Measurements from ENCODE around the gene SIPA1L3. TPM values are rescaled to one million over a fixed set of nuclear protein-coding genes. Genes with fewer than 3 reads are reported as not detected.

Gene SIPA1L3
- total RNA-seq, 1 experiment from 2014 or later: 36.0 TPM

GRCh38 chr19:38248421-38248820 is 341.4 kb downstream of the SIPA1L3 start:
- CTCF ChIA-PET: interaction anchor here (1.0 kb wide), 1 partner anchor 17 kb away, joined by 3 read pairs; no protein-coding TSS in a partner anchor
- TF ChIP-seq CTCF (IDR thresholded peaks at IDR 0.05; ENCODE audit: unreplicated experiment): no peak
- DNase-seq (ENCODE audit: unreplicated experiment): no peak
- POLR2A ChIA-PET: interaction anchor here (0.7 kb wide), 1 partner anchor 16 kb away, joined by 4 read pairs; the partner anchor contains the start of gene SPINT2
- Mint-ChIP-seq H3K4me3 (ENCODE audit: unreplicated experiment) (no peak overlapping the region), H3K9me3 (ENCODE audit: unreplicated experiment) (no peaks in the 10 kb centered on the region), H3K4me1 (ENCODE audit: insufficient read depth, unreplicated experiment) (peaks cover 27% of the 10 kb centered on the region), H3K27ac (ENCODE audit: low read depth, unreplicated experiment) (no peak overlapping the region), H3K27me3 (ENCODE audit: insufficient read depth, unreplicated experiment) (no peaks in the 10 kb centered on the region), H3K36me3 (ENCODE audit: insufficient read depth, unreplicated experiment) (no peaks in the 10 kb centered on the region)
- no TSS peak for BruUV-seq (replicated peaks)
- intact Hi-C loops (cut with micrococcal nuclease): loop anchor here (10.0 kb wide), 1 partner anchor 156 kb away; the partner anchor contains the start of gene FAM98C

GRCh38 chr19:38250428-38250820 is 343.4 kb downstream of the SIPA1L3 start:
- POLR2A ChIA-PET: interaction anchor here (1.1 to 1.5 kb wide), 2 partner anchors 14 to 15 kb away, joined by 3 to 5 read pairs; partner anchors contain the start of gene SPINT2
- intact Hi-C loops (cut with micrococcal nuclease): no loop called here
- no peaks in the 10 kb centered on the region for H3K27me3 Mint-ChIP-seq (ENCODE audit: insufficient read depth, unreplicated experiment)
- no peak for TF ChIP-seq CTCF (IDR thresholded peaks at IDR 0.05; ENCODE audit: unreplicated experiment)
- no peak for DNase-seq (ENCODE audit: unreplicated experiment)
- H3K36me3 Mint-ChIP-seq (ENCODE audit: insufficient read depth, unreplicated experiment): no peaks in the 10 kb centered on the region
- H3K4me3 Mint-ChIP-seq (ENCODE audit: unreplicated experiment): no peak overlapping the region
- H3K4me1 Mint-ChIP-seq (ENCODE audit: insufficient read depth, unreplicated experiment): peaks cover 16% of the 10 kb centered on the region
- H3K9me3 Mint-ChIP-seq (ENCODE audit: unreplicated experiment): no peaks in the 10 kb centered on the region
- H3K27ac Mint-ChIP-seq (ENCODE audit: low read depth, unreplicated experiment): no peak overlapping the region
- BruUV-seq (replicated peaks): no TSS peak
- CTCF ChIA-PET: interaction anchor here (0.5 to 1.8 kb wide), 3 partner anchors 25 to 351 kb away, joined by 3 to 5 read pairs (median 4); partner anchors contain the start of gene GGN

- peaks cover 14% of the 10 kb centered on the region for H3K4me1 Mint-ChIP-seq (ENCODE audit: insufficient read depth, unreplicated experiment)
Observed at GRCh38 chr19:38250821-38251563, 344.0 kb downstream of the SIPA1L3 start.

More at GRCh38 chr19:38250821-38251563, 344.0 kb downstream of the SIPA1L3 start:
- intact Hi-C loops (cut with micrococcal nuclease): no loop called here
- H3K9me3 Mint-ChIP-seq (ENCODE audit: unreplicated experiment): no peaks in the 10 kb centered on the region
- no peaks in the 10 kb centered on the region for H3K36me3 Mint-ChIP-seq (ENCODE audit: insufficient read depth, unreplicated experiment)
- TF ChIP-seq CTCF (IDR thresholded peaks at IDR 0.05; ENCODE audit: unreplicated experiment): no peak
- POLR2A ChIA-PET: interaction anchor here (0.7 to 1.5 kb wide), 6 partner anchors 8 to 68 kb away, joined by 3 to 9 read pairs (median 4); partner anchors contain the start of gene SPINT2
- peak overlapping the region; percentile 3 for H3K4me3 Mint-ChIP-seq (ENCODE audit: unreplicated experiment)
- no peak for DNase-seq (ENCODE audit: unreplicated experiment)
- CTCF ChIA-PET: interaction anchor here (0.7 to 1.8 kb wide), 5 partner anchors 11 to 352 kb away, joined by 4 to 5 read pairs (median 4); partner anchors contain the start of gene CATSPERG
- peak overlapping the region; percentile 57 for H3K27ac Mint-ChIP-seq (ENCODE audit: low read depth, unreplicated experiment)
- BruUV-seq (replicated peaks): no TSS peak
- no peaks in the 10 kb centered on the region for H3K27me3 Mint-ChIP-seq (ENCODE audit: insufficient read depth, unreplicated experiment)
